ENCODE results near the gene PMM2.

Gene PMM2

DNA sequence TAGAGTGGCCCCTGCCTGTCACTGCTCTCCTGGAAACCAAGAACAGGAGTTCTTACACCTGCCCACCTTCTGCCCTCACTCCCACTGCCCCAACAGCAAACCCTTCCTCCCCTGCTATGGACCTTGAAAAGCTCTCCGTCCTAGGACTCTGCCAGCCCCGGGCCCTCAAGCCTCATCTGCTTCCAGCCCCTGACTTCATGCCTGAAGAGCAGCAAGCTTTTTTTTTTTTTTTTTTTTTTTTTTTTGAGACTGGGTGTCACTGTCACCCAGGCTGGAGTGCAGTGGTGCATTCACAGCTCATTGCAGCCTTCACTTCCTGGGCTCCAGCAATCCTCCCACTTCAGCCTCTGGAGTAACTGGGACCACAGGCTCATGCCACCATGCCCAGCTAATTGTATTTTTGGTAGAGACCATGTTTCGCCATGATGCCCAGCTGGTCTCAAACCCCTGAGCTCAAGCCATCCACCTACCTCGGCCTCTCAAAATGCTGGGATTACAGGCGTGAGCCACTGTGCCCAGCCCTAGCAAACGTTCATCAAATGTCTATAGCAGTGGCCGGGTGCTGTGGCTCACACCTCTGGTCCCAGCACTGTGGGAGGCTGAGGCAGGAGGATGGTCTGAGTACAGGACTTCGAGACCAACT lies 54.2 kb downstream of the PMM2 start:
- DNase-seq (ENCODE audit: low read depth): no peak

DNA sequence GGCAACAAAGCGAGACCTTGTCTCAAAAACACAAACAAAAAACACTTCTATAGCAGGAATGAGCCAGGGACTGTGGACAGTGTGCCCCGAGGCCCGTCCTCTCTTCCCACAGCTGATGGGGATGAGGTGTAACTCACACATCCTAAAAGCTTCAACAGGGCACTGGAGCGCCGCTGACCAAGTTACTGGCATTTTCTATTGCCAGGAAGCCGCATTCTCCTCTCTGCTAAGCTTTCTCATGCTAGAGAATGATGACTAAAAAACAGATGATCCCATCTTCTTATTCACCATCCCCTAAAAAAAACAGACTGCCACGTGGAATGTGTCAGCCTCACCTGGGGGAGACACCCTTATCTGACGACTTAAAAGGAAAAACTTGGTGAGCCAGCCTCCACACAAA lies 54.9 kb downstream of the PMM2 start:
- no peak for DNase-seq (ENCODE audit: low read depth)

DNA sequence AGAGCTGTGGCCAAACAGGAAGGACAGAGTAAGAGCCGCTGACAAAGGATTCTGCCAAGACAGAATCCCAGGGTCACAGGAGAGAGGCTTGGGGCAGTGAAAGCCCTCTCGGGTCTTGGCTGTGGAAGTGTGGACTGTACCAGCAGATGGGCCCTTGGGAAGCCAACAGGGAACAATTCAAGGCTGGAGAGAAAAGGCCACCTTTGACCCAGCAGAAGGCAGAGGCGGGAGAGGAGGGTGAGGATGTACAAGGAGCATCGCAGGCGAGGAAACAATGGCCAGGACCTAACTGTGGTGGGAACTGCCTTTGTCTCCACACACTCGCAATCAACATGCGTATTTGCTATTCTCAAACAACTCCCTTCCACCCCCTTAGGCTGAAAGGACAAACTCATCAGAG lies 55.5 kb downstream of the PMM2 start:
- DNase-seq (ENCODE audit: low read depth): no peak

DNA sequence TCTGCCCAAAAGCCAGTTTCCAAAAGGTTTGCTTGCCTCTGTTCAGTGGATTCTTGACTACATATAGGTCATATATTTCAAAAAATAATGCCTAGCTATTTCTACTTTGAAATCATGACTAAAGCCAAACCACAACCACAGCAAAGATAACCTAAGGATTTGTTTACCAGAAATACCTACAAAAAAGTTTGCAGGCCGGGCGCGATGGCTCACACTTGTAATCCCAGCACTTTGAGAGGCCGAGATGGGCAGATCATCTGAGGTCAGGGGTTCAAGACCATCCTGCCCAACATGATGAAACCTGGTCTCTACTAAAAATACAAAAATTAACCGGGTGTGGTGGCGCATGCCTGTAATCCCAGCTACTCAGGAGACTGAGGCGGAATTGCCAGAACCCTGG lies 56.0 kb downstream of the PMM2 start:
- no peak for DNase-seq (ENCODE audit: low read depth)

DNA sequence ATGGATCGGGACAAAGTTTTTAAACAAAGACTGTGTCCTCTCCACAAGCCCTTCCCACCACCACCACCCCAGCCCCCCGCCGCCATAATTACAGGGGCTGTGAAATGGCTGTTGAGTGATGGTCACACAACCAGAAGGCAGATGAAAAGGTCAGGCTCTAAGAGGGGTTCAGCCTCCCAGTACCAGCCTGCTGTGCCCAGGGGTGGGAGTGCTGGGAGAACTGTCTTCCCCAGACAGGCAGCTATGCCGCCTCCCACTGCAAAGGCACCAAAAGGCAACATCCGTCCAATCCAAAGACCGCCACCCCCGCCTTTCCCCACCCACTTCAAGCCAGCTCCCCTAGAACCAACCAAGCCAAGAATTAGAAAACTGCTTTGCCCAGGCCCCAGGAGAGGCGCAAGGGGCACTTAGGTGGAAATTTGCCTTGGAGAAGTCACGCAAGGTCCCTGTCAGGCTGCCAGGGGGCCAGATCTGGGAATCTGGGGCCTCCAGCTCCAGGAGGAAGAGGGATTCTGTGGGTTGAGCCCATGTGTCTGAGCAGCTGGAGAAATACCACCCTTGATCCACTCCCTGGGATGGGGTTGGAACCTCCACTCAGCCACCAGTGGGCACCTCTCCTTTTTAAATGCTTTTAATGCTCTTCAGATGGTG lies 56.8 kb downstream of the PMM2 start:
- DNase-seq (ENCODE audit: low read depth): no peak

DNA sequence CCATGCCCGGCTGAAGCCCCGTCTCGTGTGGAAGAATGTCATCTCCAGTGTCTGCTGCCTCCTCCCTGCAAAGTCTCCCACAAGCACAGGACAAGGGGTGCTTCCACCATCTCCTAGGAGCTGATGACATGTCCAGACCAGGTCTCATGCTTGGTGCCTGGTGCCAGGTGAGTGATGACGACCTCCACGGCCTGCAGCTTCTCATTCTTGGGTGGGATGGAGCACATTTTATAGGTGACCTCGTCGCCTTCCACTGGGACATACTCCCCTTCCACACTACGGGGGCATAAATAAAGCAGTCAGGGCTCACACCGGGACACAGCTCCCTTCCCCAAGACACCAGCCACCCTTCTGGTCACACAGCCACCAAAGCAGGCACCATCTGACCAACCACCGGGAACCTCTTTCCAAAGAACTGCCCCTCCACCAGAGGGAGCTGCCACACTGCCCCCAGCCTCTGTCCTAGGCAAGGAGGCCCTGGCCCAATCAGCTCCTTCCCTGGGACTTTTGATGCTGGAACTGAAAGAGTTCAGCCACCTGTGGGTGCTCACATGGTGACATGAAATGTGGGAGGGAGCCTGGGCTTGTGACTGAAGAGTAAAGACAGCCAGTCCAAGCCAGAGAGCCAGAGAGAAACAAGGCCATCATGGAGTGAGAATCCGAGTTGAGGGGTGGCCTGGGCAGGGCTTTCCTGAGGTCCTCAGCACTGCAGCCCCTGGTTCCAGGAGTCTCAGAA lies 57.6 kb downstream of the PMM2 start:
- no peak for DNase-seq (ENCODE audit: low read depth)

DNA sequence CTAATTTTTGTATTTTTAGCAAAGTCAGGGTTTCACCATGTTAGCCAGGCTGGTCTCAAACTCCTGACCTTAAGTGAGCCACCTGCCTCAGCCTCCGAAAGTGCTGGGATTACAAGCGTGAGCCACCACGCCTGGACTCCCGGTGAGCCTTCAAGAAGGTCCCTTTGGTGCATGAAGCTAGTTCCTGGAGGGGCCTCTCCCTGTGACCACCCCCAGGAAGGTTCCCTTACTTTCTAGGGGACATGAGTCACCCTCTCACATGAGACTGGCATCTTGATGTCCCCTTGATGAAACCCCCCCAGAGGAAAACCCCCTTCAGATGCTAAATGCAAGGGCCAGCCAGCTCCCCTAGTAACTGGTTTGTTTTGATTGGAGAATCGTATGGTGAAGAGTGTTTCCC lies 58.3 kb downstream of the PMM2 start:
- DNase-seq (ENCODE audit: low read depth): no peak

DNA sequence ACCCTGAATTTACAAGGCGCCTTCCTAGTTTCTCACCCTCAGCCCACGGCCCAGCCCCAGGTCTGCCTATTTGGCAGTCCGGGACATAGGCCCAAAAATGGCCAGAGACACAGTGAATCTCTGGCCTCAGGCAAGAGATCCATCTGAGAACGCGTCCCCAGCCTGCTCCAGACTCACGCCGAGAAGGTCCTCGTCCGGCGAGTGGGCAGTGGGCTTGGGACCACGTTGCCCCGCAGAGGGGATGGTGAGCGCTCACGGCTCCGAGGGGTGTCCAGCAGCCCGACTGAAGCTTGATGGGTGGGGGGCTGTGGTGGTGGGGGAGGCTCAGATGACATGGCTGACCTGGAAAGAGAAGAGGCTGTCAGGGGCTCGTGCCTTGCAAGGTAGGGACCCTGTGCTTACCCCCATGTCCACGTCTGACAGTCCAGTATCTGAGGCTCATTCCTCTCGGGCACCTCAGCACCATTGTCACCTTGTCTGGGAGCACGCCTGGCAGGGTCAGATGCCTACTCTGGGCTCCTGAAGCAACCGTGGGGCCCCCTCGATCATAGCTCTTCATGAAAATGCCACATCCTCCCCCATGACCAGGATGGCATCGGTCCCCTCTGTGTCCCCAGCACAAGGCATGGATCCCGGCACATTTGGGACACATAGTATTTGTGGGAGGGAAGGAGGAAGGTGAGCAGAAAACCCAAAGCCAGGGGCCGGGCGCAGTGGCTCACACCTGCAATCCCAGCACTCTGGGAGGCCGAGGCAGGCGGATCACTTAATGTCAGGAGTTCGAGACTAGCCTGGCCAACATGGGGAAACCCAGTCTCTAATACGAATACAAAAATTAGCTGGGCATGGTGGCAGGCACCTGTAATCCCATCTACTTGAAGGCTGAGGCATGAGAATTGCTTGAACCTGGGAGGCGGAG lies 61.6 kb downstream of the PMM2 start:
- DNase-seq (ENCODE audit: low read depth): no peak

DNA sequence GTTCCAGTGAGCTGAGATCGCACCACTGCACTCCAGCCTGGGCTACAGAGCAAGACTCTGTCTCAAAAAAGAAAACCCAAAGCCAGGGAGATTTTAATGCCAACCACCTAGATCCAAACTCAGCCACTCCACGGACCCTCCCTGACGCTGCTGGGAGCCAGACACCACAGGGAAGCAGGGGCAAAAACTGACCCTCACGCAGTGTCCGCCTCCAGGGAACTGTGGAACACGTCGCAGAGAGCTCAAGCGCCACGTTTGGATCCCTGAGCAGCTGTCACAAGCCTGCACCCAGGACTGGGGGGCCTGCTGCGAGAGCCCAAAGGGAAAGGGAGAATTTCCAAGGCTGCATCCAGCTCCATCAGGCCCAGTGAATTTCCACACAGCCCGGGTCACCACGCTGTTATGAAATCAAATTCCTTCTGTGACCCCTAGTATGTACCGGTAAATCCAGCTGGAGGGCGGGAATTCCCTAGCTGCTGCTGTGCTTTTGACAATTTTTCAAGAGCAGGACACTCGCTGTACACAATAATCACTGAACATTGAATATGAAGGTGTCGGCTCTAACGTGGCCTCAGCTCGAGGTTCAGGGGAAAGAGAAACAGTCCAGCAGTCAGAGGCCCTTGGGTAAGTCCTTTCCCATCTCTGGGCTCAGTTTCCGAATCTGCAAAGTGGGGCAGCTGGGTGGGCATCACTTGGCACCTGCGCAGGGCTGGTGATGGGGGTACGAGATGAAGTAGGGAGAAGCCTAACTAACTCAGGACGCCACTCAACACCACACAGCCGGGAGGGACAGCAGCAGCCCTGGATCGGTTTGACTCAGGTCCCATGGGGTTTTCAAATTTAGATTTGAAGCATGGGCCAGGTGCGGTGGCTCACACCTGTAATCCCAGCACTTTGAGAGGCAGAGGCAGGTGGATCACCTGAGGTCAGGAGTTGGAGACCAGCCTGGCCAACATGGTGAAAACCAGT lies 62.6 kb downstream of the PMM2 start:
- no peak for DNase-seq (ENCODE audit: low read depth)

DNA sequence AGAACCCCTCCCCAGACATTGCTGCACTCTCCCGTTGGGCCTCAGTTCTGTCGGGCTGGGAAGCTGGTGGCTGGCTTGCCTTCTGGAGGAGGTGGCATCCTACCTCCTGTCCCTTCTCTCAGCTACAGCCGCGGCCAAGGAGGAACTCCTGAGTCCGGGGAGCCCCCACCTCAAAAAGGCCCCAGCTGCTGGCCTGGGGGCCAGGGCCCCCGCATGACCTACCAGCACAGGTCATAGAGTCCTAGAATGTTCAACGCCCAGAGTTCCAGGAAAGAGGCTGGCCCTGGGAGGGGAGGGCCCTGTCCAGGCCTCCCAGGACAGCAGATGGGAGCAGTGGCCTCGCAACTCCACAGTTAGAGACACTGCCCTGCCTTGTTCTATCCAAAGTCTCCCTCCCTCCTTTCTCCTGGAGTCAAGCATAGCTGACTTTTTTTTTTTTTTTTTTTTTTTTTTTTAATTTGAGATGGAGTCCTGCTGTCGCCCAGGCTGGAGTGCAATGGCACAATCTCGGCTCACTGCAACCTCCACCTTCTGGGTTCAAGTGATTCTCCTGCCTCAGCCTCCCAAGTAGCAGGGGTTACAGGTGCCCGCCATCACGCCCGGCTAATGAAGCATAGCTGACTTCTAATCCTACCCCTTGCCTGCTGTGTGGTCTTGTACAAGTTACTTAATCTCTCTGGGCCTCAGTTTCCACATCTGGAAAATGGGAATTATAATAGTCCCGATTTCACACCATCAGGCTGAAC lies 64.1 kb downstream of the PMM2 start:
- no peak for DNase-seq (ENCODE audit: low read depth)

DNA sequence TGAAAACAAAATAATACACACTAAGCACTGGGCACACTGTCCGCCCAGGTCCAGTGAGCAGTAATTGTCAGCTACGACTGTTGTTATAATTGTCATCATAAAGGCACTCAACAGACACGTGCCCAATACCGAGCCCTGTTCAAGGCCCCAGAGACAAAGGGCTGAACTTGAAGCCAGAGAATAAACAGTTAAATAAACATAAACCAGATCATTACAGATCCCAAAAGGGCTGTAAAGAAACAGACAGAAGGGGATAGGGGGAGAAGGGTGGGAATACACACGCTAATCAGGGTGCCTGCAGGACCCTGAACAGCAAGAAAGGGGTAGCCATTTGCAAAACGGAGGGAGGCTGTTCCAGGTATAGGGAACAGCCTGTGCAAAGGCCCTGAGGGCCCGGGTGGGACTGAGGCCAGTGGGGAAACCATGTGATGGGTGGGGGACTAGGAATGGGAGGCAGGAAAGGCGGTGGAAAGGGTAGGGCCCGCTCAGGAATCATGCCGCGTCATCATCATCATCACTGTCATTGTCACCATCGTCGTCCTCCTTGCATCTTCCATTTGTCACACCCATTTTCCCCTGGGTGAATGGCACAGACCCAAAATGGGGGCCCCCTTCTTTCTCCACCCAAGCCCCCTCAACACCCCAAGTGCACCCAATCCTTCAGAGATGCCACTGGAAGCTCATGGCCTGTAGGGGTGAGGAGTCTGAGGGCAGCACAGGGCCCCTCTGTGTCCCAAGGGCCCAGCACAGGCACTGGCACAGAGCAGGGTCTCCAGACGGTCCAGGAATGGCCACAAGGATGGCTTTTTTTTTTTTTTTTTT lies 64.9 kb downstream of the PMM2 start:
- DNase-seq (ENCODE audit: low read depth): no peak

DNA sequence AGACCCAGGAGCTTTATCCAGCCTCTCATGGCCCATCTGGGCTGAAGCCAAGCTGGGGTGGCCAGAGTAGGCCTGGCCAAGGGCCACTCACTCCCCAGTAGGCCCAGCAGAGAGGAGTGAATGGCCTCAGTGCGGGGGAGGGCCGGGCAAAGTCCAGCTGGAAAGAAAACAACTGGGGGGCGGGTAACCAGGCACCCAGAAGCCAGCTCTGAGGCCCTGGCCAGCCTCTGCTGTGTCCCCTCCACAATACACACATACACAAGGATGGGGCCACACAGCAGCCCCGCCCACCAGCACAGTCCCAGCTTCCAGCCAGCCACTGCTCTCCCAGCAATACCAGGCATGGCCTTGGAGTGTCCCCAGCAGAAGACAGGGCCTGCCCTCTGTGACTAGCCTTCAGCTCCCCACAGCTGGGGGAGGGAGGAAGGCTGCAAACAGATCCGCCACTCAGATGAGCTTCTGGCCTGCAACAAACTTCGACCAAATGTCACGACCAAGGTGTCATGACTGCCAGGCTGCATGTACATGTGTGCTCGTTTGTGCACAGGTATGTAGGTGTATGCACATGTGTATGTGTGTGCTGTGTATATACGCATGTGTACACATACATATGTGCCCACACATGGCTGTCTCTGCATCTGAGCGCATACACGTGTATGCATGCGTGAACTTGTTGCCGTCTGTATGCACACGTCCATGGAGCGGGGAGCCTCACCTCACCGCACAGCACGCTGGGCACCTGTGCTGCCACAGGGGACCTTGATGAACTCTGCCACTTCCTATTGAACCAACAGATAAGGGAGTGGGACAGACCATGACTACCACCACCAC lies 66.2 kb downstream of the PMM2 start:
- no peak for DNase-seq (ENCODE audit: low read depth)

DNA sequence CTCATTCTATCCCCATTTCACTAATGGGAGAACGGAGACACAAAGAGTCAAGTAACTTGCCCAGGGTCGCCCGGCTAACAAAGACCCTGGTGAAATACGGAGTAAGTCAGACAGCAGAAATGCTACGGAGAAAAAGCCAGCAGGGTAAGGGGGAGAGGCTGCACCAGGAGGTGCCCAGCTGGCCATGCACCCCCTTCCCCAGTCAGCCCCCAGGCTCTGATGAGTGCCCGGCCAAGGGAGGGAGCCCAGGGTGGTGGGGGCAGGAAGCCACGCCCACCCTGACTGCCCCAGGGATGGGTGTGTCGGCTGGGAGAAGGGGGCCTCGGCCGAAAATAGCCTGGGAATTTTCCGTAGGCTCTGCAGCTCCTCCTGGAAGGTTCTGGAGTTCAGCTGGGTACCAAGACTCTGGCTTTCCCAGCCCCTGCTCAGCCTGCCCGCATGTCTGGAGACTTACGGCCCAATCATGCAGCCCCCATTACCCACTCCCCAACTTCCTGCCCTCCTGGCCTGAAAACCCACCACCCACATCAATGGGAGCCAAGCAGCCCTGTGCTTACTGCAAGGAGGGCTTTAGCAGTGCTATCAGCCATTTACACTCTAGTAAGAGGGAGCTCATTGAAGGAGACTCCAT lies 67.0 kb downstream of the PMM2 start:
- no peak for DNase-seq (ENCODE audit: low read depth)

DNA sequence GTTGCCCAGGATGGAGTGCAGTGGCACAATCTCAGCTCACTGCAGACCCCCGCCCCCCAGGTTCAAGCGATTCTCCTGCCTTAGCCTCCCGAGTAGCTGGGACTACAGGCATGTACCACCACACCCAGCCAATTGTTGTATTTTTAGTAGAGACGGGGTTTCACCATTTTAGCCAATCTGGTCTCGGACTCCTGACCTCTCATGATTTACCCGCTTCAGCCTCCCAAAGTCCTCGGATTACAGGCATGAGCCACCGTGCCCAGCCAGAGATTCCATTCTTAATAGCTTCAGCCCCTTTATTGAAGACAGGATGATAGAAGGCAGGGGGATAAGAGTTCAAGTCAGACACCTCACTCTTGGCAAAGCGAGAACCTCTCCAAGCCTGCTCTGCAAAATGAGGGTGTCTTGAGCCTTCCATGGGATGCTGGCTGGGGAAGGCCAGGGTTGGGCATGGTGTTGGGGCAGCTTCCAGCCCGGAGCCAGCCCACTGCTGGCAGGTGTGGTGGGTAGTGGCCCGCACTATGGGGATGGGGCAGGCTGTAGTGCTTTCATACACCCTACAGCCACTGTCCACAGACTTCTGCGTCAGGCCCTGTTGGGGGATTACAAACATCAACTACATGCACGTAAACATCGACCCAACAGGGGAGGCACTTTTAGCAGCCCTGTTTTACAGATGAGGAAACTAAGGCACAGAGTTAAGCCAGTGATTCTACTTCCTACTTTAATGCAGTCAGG lies 67.7 kb downstream of the PMM2 start:
- DNase-seq (ENCODE audit: low read depth): no peak

DNA sequence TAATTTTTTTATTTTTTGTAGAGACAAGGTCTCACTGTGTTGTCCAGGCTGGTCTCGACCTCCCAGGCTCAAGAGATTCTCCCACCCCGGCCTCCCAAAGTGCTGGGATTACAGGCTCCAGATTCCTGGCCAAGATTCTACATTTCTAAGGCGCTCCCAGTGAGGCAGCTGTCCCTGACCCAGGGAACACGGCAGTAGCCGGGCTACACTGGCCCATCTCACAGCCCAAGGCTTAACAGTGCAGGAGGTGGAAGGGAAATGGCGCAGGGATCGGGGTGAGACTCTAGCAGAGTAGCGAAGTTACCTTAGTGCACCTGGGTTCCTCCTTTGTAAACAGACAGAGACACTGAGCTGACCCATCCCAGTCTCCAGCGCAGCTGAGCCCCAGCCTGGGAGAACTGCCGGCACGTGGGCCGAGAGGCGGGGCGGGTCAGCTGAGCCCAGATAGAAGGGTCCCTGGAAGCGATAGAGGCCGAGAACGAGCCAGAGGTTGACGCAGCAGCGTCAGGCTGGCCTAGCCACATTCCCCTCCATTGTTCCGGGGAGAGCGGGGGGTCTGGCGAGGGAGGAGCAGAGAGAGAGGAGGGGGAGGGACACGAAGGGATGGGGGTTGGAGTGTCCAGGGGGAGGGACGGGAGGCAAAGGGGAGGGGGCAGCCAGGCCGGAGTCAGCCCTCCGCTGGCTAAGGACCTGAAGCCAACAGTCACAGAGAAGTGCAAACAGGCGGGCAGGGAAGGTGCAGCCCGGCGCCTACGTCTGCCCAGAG lies 68.7 kb downstream of the PMM2 start:
- no peak for DNase-seq (ENCODE audit: low read depth)

DNA sequence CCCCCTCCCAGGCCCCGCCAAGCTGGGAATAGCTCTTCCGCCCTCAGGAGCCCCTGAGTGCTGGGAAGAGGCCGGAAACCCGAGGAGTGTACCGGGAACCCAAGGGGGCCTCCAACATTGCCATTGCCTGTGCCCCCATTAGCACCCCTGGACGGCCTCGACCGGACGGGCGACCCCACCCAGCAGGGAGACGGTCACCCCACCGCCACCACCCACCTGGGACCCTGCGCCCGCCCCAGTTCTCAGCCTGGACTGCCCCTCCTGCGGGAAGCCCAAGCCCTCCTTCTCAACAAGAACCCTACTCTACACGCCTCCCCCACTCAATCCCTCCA lies 69.2 kb downstream of the PMM2 start:
- no peak for DNase-seq (ENCODE audit: low read depth)

Data from activated gamma-delta T cell treated with anti-CD3 and anti-CD28 coated beads, Interleukin-2, amount 50 U/mL, for 16 hours (primary cell).